ENCODE data around the gene ZNF605. TPM values are rescaled to one million over a fixed set of nuclear protein-coding genes. Genes with fewer than 3 reads are reported as not detected.

The ZNF605 gene
- total RNA-seq, 4 donors from 2014 or later, result 22.6 to 26.1 (median 24.1) TPM

DNA sequence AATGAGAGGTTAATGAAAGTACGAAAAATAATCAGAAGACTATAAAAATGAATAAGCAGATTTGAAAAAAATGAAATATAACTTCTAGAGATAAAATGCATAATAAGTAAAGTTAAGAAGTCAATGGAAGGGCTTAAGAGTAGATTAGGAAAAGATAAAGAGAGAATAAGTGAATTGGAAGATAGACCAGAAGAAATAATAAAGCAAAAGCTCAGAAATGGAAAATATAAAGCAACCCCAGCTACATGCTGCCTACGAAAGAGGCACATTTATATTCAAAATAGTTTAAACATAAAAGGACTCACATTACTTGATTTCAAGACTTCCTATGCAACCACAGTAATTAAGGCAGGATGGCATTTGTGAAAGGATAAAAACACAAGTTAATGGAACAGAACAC is 19.9 kb downstream of the ZNF605 start:
- DNase-seq, result no peak
- peaks cover 16 to 17% of the 10 kb centered on the region in 2 donors for H3K36me3 ChIP-seq
- intact Hi-C loops (cut with DNase I), result no loop called here
- 93 to 97% methylated on average over 2 of the region's 2 CpGs for WGBS, 2 donors
- H3K27ac ChIP-seq, result no peak overlapping the region
- H3K27me3 ChIP-seq, result no peaks in the 10 kb centered on the region
- H3K9me3 ChIP-seq, result no peaks in the 10 kb centered on the region
- no peaks in the 10 kb centered on the region for H3K4me1 ChIP-seq
- H3K4me3 ChIP-seq (replicated peaks in 1 of 3), result no peak overlapping the region
- TF ChIP-seq, protein P1, sequence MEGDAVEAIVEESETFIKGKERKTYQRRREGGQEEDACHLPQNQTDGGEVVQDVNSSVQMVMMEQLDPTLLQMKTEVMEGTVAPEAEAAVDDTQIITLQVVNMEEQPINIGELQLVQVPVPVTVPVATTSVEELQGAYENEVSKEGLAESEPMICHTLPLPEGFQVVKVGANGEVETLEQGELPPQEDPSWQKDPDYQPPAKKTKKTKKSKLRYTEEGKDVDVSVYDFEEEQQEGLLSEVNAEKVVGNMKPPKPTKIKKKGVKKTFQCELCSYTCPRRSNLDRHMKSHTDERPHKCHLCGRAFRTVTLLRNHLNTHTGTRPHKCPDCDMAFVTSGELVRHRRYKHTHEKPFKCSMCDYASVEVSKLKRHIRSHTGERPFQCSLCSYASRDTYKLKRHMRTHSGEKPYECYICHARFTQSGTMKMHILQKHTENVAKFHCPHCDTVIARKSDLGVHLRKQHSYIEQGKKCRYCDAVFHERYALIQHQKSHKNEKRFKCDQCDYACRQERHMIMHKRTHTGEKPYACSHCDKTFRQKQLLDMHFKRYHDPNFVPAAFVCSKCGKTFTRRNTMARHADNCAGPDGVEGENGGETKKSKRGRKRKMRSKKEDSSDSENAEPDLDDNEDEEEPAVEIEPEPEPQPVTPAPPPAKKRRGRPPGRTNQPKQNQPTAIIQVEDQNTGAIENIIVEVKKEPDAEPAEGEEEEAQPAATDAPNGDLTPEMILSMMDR (IDR thresholded peaks at IDR 0.05), result no peak
- no peak for TF ChIP-seq POLR2A (IDR thresholded peaks at IDR 0.05)

DNA sequence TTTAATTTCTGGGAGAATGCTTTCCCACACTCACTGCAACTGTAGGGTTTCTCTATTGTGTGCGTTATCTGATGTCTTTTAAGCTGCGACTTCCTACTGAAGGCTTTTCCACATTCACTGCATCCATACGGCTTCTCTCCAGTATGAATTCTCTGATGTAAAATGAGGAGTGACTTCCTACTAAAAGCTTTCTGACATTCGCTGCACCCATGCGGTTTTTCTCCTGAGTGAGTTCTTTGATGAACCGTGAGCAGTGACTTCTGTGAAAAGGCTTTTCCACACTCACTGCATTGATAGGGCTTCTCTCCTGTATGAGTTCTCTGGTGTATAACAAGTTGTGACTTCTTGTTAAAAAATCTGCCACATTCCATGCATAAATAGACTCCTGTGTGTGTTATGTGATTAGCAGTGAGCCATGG is 29.7 kb downstream of the ZNF605 start:
- H3K36me3 ChIP-seq, result peaks cover 40 to 45% of the 10 kb centered on the region in 2 donors
- 97 to 98% methylated on average over 6 of the region's 6 CpGs for WGBS, 2 donors
- DNase-seq, result no peak
- intact Hi-C loops (cut with DNase I), result loop anchor here (5.0 kb wide), 1 partner anchor 136 kb away; no protein-coding TSS in a partner anchor
- no peaks in the 10 kb centered on the region for H3K4me1 ChIP-seq
- no peak for TF ChIP-seq POLR2A (IDR thresholded peaks at IDR 0.05)
- TF ChIP-seq, protein P1 (IDR thresholded peaks at IDR 0.05), result no peak
- H3K4me3 ChIP-seq (replicated peaks in 1 of 3), result no peak overlapping the region
- peaks cover 23% of the 10 kb centered on the region for H3K9me3 ChIP-seq
- H3K27me3 ChIP-seq, result no peaks in the 10 kb centered on the region
- H3K27ac ChIP-seq, result no peak overlapping the region

DNA sequence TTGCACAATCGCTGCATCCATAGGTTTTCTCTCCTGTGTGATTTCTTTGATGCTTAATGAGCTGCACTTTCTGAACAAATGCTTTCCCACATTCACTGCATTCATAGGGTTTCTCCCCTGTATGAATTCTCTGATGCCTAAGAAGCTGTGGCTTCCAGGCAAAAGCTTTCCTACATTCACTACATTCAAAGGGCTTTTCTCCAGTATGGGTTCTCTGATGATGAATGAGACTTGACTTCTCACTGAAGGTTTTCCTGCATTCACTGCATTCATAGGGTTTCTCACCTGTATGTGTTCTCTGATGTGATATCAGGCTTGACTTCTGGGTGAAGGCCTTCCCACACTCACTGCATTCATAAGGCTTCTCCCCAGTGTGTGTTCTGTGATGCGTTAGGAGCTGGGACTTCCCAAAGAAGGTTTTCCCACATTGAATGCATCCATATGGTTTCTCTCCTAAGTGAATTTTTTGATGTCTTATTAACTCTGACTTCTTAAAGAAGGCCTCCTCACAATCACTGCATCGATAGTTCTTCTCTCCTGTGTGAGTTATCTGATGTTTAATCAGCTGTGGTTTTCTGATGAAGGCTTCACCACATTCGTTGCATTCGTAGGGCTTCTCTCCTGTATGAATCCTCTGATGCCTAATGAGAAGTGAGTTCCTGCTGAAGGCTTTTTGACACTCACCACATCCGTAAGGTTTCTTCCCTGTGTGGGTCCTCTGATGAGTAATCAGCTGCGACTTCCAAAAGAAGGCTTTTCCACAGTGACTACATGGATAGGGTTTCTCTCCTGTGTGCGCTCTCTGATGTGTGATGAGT is 30.3 kb downstream of the ZNF605 start:
- no peaks in the 10 kb centered on the region for H3K27me3 ChIP-seq
- H3K9me3 ChIP-seq, result peaks cover 23% of the 10 kb centered on the region
- DNase-seq, result no peak
- H3K27ac ChIP-seq, result no peak overlapping the region
- WGBS, 2 donors, result 96 to 98% methylated on average over 8 of the region's 8 CpGs
- H3K4me1 ChIP-seq, result no peaks in the 10 kb centered on the region
- TF ChIP-seq POLR2A (IDR thresholded peaks at IDR 0.05), result no peak
- TF ChIP-seq, protein P1 (IDR thresholded peaks at IDR 0.05), result no peak
- intact Hi-C loops (cut with DNase I), result loop anchor here (5.0 kb wide), 1 partner anchor 136 kb away; no protein-coding TSS in a partner anchor
- no peak overlapping the region for H3K4me3 ChIP-seq (replicated peaks in 1 of 3)
- H3K36me3 ChIP-seq, result peaks cover 38 to 40% of the 10 kb centered on the region in 2 donors

DNA sequence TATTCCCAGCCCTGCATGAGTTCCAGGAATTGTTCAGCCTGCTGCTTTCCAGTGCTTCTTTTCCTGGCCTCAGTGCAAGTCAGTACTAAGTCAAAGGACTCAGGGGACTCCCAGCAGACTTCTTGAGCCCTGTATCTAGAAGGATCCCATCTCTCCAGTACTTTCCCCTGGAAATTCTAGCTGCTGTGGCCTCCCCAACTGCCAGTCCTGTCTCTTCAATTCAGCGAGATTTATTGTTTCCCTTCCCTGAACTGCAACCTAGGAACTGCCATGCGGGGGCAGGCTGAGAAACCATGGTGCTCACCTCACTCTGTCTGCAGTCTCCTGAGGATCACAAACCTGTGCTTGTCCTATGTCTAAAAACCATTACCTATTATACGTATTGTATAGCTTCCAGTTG is 31.8 kb downstream of the ZNF605 start:
- H3K27ac ChIP-seq, result no peak overlapping the region
- H3K4me1 ChIP-seq, result no peaks in the 10 kb centered on the region
- DNase-seq, result no peak
- H3K9me3 ChIP-seq, result peaks cover 23% of the 10 kb centered on the region
- H3K27me3 ChIP-seq, result no peaks in the 10 kb centered on the region
- intact Hi-C loops (cut with DNase I), result no loop called here
- no peak overlapping the region for H3K4me3 ChIP-seq (replicated peaks in 1 of 3)
- 95 to 99% methylated on average over 3 of the region's 3 CpGs for WGBS, 2 donors
- H3K36me3 ChIP-seq, result peaks cover 28% of the 10 kb centered on the region in 2 donors
- TF ChIP-seq, protein P1 (IDR thresholded peaks at IDR 0.05), result no peak
- no peak for TF ChIP-seq POLR2A (IDR thresholded peaks at IDR 0.05)

DNA sequence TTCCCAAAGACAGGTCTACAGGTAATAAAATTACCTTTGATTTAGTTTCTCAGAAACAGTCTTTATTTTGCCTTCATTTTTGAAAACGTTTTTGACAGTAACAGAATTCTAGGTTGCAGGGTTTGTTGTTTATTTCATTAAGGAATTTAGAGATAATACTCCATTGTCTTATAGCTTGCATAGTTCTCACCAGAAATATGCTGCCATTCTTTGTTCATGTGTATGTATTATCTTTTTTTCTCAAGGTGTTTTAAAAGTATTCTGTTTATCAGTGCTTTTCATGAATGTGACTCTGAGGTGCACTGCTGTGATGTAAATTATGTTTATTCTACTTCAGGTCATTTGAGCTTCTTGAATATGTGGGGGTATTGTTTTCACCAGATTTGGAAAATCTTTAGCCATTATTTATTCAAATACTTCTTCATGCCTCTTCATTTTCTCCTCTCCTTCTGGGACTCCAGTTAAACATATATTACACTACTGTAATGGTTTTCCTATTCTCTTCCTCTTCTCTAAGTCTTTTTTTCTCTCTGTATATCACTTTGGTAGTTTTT is 32.7 kb downstream of the ZNF605 start:
- Histone ChIP-seq H3K27me3 (no peaks in the 10 kb centered on the region), H3K4me1 (no peaks in the 10 kb centered on the region), H3K36me3 (peaks cover 19 to 22% of the 10 kb centered on the region in 2 donors), H3K9me3 (peaks cover 23% of the 10 kb centered on the region), H3K4me3 (replicated peaks in 1 of 3) (no peak overlapping the region), H3K27ac (no peak overlapping the region)
- TF ChIP-seq POLR2A (IDR thresholded peaks at IDR 0.05), result no peak
- TF ChIP-seq, protein P1 (IDR thresholded peaks at IDR 0.05), result no peak
- intact Hi-C loops (cut with DNase I), result no loop called here
- 47 to 60% methylated on average over 1 of the region's 1 CpG for WGBS, 2 donors
- no peak for DNase-seq

Measured in thyroid gland (tissue), 4 donors.